Astrocyte (in vitro differentiated cells and primary cell): ENCODE results near the gene COPB1. TPM values are rescaled to one million over a fixed set of nuclear protein-coding genes. Genes with fewer than 3 reads are reported as not detected.
A peak's percentile ranks its signal among the peaks of the same experiment; 100 is the strongest.

Experiments
- DNase-seq: peaks from one replicate; pipeline ENCODE4 v3.0.0-alpha.2; 2010; ENCODE audit warnings: low read depth
- FAIRE-seq: peaks from 2 replicates; lab custom pipeline; 2011; peaks lifted over from hg19 to GRCh38; lab: Jason Lieb, UNC
- H2AFZ ChIP-seq: 2 replicates; pipeline ENCODE4 v1.6.0; 2012; ENCODE audit warnings: low read depth, low read length, inconsistent platforms
- H3K27ac ChIP-seq: 2 replicates; pipeline ENCODE4 v1.5.1; 2011; ENCODE audit warnings: low read depth, low read length, inconsistent platforms
- H3K27me3 ChIP-seq: 2 replicates; pipeline ENCODE4 v1.6.0; 2011; ENCODE audit warnings: low read length, inconsistent platforms; ENCODE audit not compliant: insufficient read depth
- H3K36me3 ChIP-seq: 2 replicates; pipeline ENCODE4 v1.5.1; 2011; ENCODE audit warnings: low read length, inconsistent platforms; ENCODE audit not compliant: insufficient read depth
- H3K4me1 ChIP-seq: 2 replicates; pipeline ENCODE4 v1.5.1; 2011; ENCODE audit warnings: low read length, inconsistent platforms; ENCODE audit not compliant: insufficient read depth
- H3K4me2 ChIP-seq: 2 replicates; pipeline ENCODE4 v1.6.0; 2012; ENCODE audit warnings: low read length, inconsistent platforms
- H3K4me3 ChIP-seq: 2 replicates; pipeline ENCODE4 v1.5.1; 2011; ENCODE audit warnings: low read depth, mild to moderate bottlenecking, low read length, inconsistent platforms; ENCODE audit not compliant: insufficient read depth
- H3K79me2 ChIP-seq: 2 replicates; pipeline ENCODE4 v1.6.0; 2012; ENCODE audit warnings: mild to moderate bottlenecking, low read length, inconsistent platforms; ENCODE audit not compliant: insufficient read depth
- H3K9ac ChIP-seq: 2 replicates; pipeline ENCODE4 v1.6.0; 2012; ENCODE audit warnings: mild to moderate bottlenecking, low read length, inconsistent platforms
- H3K9me3 ChIP-seq: 2 replicates; pipeline ENCODE4 v1.5.1; 2012; ENCODE audit warnings: low read depth, mild to moderate bottlenecking, low read length, inconsistent platforms; ENCODE audit not compliant: insufficient read depth
- H4K20me1 ChIP-seq: 2 replicates; pipeline ENCODE4 v1.6.0; 2012; ENCODE audit warnings: low read length, inconsistent platforms; ENCODE audit not compliant: insufficient read depth
- H3K27ac Mint-ChIP-seq: one replicate; pipeline ENCODE4 v1.8.0; 2021; ENCODE audit warnings: mild to moderate bottlenecking, mixed read lengths; ENCODE audit not compliant: unreplicated experiment
- H3K27me3 Mint-ChIP-seq: one replicate; pipeline ENCODE4 v1.8.0; 2021; ENCODE audit warnings: low read depth, mixed read lengths; ENCODE audit not compliant: unreplicated experiment
- H3K36me3 Mint-ChIP-seq: one replicate; pipeline ENCODE4 v1.8.0; 2021; ENCODE audit warnings: low read depth, mixed read lengths; ENCODE audit not compliant: unreplicated experiment
- H3K4me1 Mint-ChIP-seq: one replicate; pipeline ENCODE4 v1.8.0; 2021; ENCODE audit warnings: low read depth, mixed read lengths; ENCODE audit not compliant: unreplicated experiment
- H3K4me3 Mint-ChIP-seq: one replicate; pipeline ENCODE4 v1.8.0; 2021; ENCODE audit warnings: mild to moderate bottlenecking, moderate library complexity, mixed read lengths; ENCODE audit not compliant: unreplicated experiment
- H3K9me3 Mint-ChIP-seq: one replicate; pipeline ENCODE4 v1.8.0; 2021; ENCODE audit warnings: mild to moderate bottlenecking, mixed read lengths; ENCODE audit not compliant: unreplicated experiment
- CTCF ChIP-seq: IDR thresholded peaks from 2 replicates; pipeline ENCODE4 v1.5.1; 2011; ENCODE audit warnings: low read depth, mild to moderate bottlenecking, inconsistent platforms, low read length, moderate library complexity; ENCODE audit not compliant: insufficient read depth
- EZH2 ChIP-seq: IDR thresholded peaks from 2 replicates; pipeline ENCODE4 v1.6.1; 2012; ENCODE audit warnings: mild to moderate bottlenecking, low read length, inconsistent platforms; ENCODE audit not compliant: insufficient read depth
- total RNA-seq: library from RNA; stranded (reverse); gene quantifications from 2 replicates; pipeline ENCODE4 v1.2.1, GENCODE V29; 2021

The COPB1 gene
- total RNA-seq, 1 donor from 2014 or later: 223 TPM

GRCh38 chr11:14422052-14422813, 77.4 kb downstream of the COPB1 start:
- TF ChIP-seq CTCF (no peak), EZH2 (no peak)
- H3K4me1 ChIP-seq: peaks cover 32% of the 10 kb centered on the region
- no peaks in the 10 kb centered on the region for H3K27me3 Mint-ChIP-seq
- H3K4me3 ChIP-seq: no peak overlapping the region
- FAIRE-seq (peak; percentile 97), DNase-seq (peak; percentile 99)
- no peaks in the 10 kb centered on the region for H3K27me3 ChIP-seq
- no peaks in the 10 kb centered on the region for H3K9me3 Mint-ChIP-seq
- H3K36me3 Mint-ChIP-seq: peaks cover 1% of the 10 kb centered on the region
- H3K4me2 ChIP-seq: peak overlapping the region; percentile 71
- H3K36me3 ChIP-seq: no peaks in the 10 kb centered on the region
- H3K27ac Mint-ChIP-seq: no peak overlapping the region
- H2AFZ ChIP-seq: no peak overlapping the region
- H3K9me3 ChIP-seq: no peaks in the 10 kb centered on the region
- no peaks in the 10 kb centered on the region for H3K79me2 ChIP-seq
- no peaks in the 10 kb centered on the region for H4K20me1 ChIP-seq
- peak overlapping the region; percentile 55 for H3K9ac ChIP-seq
- peak overlapping the region; percentile 79 for H3K27ac ChIP-seq
- H3K4me1 Mint-ChIP-seq: peaks cover 17% of the 10 kb centered on the region
- no peak overlapping the region for H3K4me3 Mint-ChIP-seq

DNA sequence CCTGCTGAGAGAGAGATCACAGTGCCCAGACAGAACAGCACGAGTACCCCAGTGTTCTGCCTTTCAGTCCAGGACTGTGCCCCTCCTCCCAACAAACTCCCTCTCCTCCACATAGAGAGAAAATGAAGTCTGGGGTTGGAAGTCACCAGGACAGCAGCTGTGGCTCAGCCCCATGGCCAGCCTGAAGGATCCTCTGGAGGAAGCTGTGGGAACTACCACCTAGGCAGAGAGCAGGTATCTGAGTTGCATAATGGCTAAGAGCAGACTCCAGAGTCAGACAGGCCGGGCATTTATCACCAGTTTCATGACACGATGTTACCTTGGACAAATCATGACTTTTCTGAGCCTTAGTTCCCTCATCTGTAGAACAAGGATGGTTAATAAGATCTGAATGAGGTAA, 79.4 kb downstream of the COPB1 start:
- H3K9ac ChIP-seq: no peak overlapping the region
- DNase-seq: no peak
- no peaks in the 10 kb centered on the region for H3K9me3 ChIP-seq
- H3K4me1 ChIP-seq: peaks cover 40% of the 10 kb centered on the region
- no peaks in the 10 kb centered on the region for H3K36me3 ChIP-seq
- no peaks in the 10 kb centered on the region for H4K20me1 ChIP-seq
- no peak overlapping the region for H3K4me2 ChIP-seq
- Mint-ChIP-seq H3K27ac (peak overlapping the region; percentile 67), H3K36me3 (peaks cover 1% of the 10 kb centered on the region), H3K4me1 (peaks cover 17% of the 10 kb centered on the region), H3K9me3 (no peaks in the 10 kb centered on the region), H3K4me3 (no peak overlapping the region), H3K27me3 (no peaks in the 10 kb centered on the region)
- no peak overlapping the region for H3K4me3 ChIP-seq
- H3K27me3 ChIP-seq: no peaks in the 10 kb centered on the region
- TF ChIP-seq CTCF: no peak
- no peak for TF ChIP-seq EZH2
- H3K79me2 ChIP-seq: no peaks in the 10 kb centered on the region
- no peak for FAIRE-seq
- no peak overlapping the region for H2AFZ ChIP-seq
- H3K27ac ChIP-seq: no peak overlapping the region

- Histone ChIP-seq H3K27me3 (no peaks in the 10 kb centered on the region), H3K27ac (no peak overlapping the region), H3K4me3 (no peak overlapping the region), H3K9ac (no peak overlapping the region), H3K79me2 (no peaks in the 10 kb centered on the region), H3K4me2 (no peak overlapping the region), H3K9me3 (no peaks in the 10 kb centered on the region), H2AFZ (no peak overlapping the region), H3K4me1 (peaks cover 40% of the 10 kb centered on the region), H3K36me3 (no peaks in the 10 kb centered on the region), H4K20me1 (no peaks in the 10 kb centered on the region)
- no peak overlapping the region for H3K27ac Mint-ChIP-seq
- H3K27me3 Mint-ChIP-seq: no peaks in the 10 kb centered on the region
- TF ChIP-seq EZH2 (no peak), CTCF (peak; percentile 31)
- peaks cover 1% of the 10 kb centered on the region for H3K36me3 Mint-ChIP-seq
- H3K4me3 Mint-ChIP-seq: no peak overlapping the region
- H3K4me1 Mint-ChIP-seq: peaks cover 27% of the 10 kb centered on the region
- H3K9me3 Mint-ChIP-seq: no peaks in the 10 kb centered on the region
- FAIRE-seq: no peak
- no peak for DNase-seq
These were observed 80.7 kb downstream of the COPB1 start for GRCh38 chr11:14418801-14419417.
